Kidney (tissue), 22 donors: ENCODE results near the gene C1QTNF8. TPM values are rescaled to one million over a fixed set of nuclear protein-coding genes. Genes with fewer than 3 reads are reported as not detected.

Experiments used
- DNase-seq, 5 donors: peaks; one replicate each; pipeline ENCODE4 v3.0.0-alpha.2; 2013 to 2020
- FAIRE-seq: peaks from 2 replicates; lab custom pipeline; 2012; peaks lifted over from hg19 to GRCh38; lab: Jason Lieb, UNC
- H3K27ac ChIP-seq, 2 donors: one replicate each; pipeline ENCODE4 v1.7.0; 2013; ENCODE audit warnings: low read depth in 2 of 2, low read length in 2 of 2, inconsistent platforms in 1 of 2
- H3K27me3 ChIP-seq: one replicate; pipeline ENCODE4 v1.7.1; 2013; ENCODE audit warnings: low read length, inconsistent platforms; ENCODE audit not compliant: control insufficient read depth, insufficient read depth
- H3K36me3 ChIP-seq, 3 donors: one replicate each; pipeline versions ENCODE4 v1.7.0 to v1.7.1; 2013; ENCODE audit warnings: low read length in 3 of 3, control low read depth in 1 of 3, inconsistent platforms in 1 of 3; ENCODE audit not compliant: insufficient read depth in 3 of 3, control insufficient read depth in 2 of 3
- H3K4me1 ChIP-seq, 3 donors: one replicate each; pipeline versions ENCODE4 v1.7.0 to v1.7.1; 2013; ENCODE audit warnings: low read length in 3 of 3, inconsistent platforms in 1 of 3, low read depth in 1 of 3; ENCODE audit not compliant: control insufficient read depth in 2 of 3, insufficient read depth in 2 of 3
- H3K4me3 ChIP-seq, 3 donors: one replicate each; pipeline versions ENCODE4 v1.7.0 to v1.8.1; 2013; ENCODE audit warnings: low read length in 3 of 3, control low read depth in 1 of 3, inconsistent platforms in 1 of 3
- H3K9ac ChIP-seq, 3 donors: one replicate each; pipeline versions ENCODE4 v1.7.0 to v1.7.1; 2013; ENCODE audit warnings: low read length in 3 of 3, control low read depth in 1 of 3, inconsistent platforms in 1 of 3
- H3K9me3 ChIP-seq, 3 donors: one replicate each; pipeline versions ENCODE4 v1.7.0 to v1.7.1; 2013; ENCODE audit warnings: low read length in 3 of 3, control low read depth in 1 of 3, inconsistent platforms in 1 of 3; ENCODE audit not compliant: control insufficient read depth in 2 of 3, insufficient read depth in 1 of 3
- intact Hi-C: fragments of 100-400 bp; cut with DNase I; formaldehyde crosslinking; loops from one replicate; pipeline ENCODE4 v1.11.1; 2022
- long read RNA-seq, 10 donors: library from polyadenylated mRNA in 1 of 10; unstranded in 1 of 10; transcript quantifications; one replicate each; pipeline ENCODE4 v2.0.0 and lab custom pipeline, GENCODE V29; 2021 to 2026
- polyA plus RNA-seq: library from polyadenylated mRNA; stranded (reverse); fragments of 350-450 nt; fragmentation: Illumina TruSeq; extraction: RNeasy Lipid Tissue Mini Kit (QIAGEN cat#74804); gene quantifications from one replicate; pipeline ENCODE4 v1.2.3, GENCODE V29; 2014; ENCODE audit warnings: low read depth, low replicate concordance; ENCODE audit not compliant: insufficient read depth
- total RNA-seq: library from RNA; stranded (reverse); fragmentation: NEBNext Ultra II Directional; extraction: Animal tissue kit (Norgen Biotek cat#: 25700); gene quantifications from one replicate; pipeline ENCODE4 v1.2.1, GENCODE V29; 2021
- TF ChIP-seq, protein P1 (sequence below): IDR thresholded peaks from 3 replicates; pipeline ENCODE4 v1.5.1; 2012; ENCODE audit warnings: mild to moderate bottlenecking, moderate library complexity, borderline replicate concordance; ENCODE audit not compliant: insufficient read depth; ENCODE audit errors: extremely low read depth
- donor health status: control.
- donor health status: control.
- donor health status: control.
- donor health status: control.
- donor health status: control.
- donor health status: DM: yes; HTN: yes; CAD: no.
- donor health status: Normal renal cell carcinoma (clear cell type).

The C1QTNF8 gene, protein sequence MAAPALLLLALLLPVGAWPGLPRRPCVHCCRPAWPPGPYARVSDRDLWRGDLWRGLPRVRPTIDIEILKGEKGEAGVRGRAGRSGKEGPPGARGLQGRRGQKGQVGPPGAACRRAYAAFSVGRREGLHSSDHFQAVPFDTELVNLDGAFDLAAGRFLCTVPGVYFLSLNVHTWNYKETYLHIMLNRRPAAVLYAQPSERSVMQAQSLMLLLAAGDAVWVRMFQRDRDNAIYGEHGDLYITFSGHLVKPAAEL
- total RNA-seq (not detected), polyA plus RNA-seq (not detected)
- long read RNA-seq, donor 1: 0 reads
- long read RNA-seq, donor 2: 0 reads
- long read RNA-seq, donor 3: 0 reads
- long read RNA-seq, donor 4: 0 reads
- long read RNA-seq, donor 5: 0 reads
- long read RNA-seq, donor 6: 0 reads
- long read RNA-seq, donor 7: 0 reads
- long read RNA-seq, donor 8: 0 reads
- long read RNA-seq, donor 9: 0 reads
- long read RNA-seq, donor 10: 0 reads

- DNase-seq (no peak), FAIRE-seq (no peak)
- no peaks in the 10 kb centered on the region for H3K27me3 ChIP-seq
- no peaks in the 10 kb centered on the region for H3K4me1 ChIP-seq
- no peak within 1 kb of the TSS for H3K9ac ChIP-seq
- TF ChIP-seq, protein P1, sequence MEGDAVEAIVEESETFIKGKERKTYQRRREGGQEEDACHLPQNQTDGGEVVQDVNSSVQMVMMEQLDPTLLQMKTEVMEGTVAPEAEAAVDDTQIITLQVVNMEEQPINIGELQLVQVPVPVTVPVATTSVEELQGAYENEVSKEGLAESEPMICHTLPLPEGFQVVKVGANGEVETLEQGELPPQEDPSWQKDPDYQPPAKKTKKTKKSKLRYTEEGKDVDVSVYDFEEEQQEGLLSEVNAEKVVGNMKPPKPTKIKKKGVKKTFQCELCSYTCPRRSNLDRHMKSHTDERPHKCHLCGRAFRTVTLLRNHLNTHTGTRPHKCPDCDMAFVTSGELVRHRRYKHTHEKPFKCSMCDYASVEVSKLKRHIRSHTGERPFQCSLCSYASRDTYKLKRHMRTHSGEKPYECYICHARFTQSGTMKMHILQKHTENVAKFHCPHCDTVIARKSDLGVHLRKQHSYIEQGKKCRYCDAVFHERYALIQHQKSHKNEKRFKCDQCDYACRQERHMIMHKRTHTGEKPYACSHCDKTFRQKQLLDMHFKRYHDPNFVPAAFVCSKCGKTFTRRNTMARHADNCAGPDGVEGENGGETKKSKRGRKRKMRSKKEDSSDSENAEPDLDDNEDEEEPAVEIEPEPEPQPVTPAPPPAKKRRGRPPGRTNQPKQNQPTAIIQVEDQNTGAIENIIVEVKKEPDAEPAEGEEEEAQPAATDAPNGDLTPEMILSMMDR: no peak
- no peaks in the 10 kb centered on the region for H3K36me3 ChIP-seq
- no peak within 1 kb of the TSS for H3K4me3 ChIP-seq
- no peak within 1 kb of the TSS for H3K27ac ChIP-seq
- intact Hi-C loops: no loop called here
- H3K9me3 ChIP-seq: no peaks in the 10 kb centered on the region
These were observed at the start of gene C1QTNF8 for GRCh38 chr16:1096169-1097082. C1QTNF8 (minus strand) TSS chr16:1096244; CDS start chr16:1094922, 1,322 bp downstream.

GRCh38 chr16:1145383-1146100, 49.5 kb upstream of the C1QTNF8 start:
- H3K4me3 ChIP-seq: no peak overlapping the region
- no peaks in the 10 kb centered on the region for H3K9me3 ChIP-seq
- peak in 1 of 5 donors; percentile 44 for DNase-seq
- no peak overlapping the region for H3K9ac ChIP-seq
- TF ChIP-seq, protein P1: no peak
- FAIRE-seq: no peak
- H3K4me1 ChIP-seq: no peaks in the 10 kb centered on the region
- H3K27ac ChIP-seq: no peak overlapping the region
- H3K27me3 ChIP-seq: no peaks in the 10 kb centered on the region
- intact Hi-C loops: no loop called here
- H3K36me3 ChIP-seq: no peaks in the 10 kb centered on the region

GRCh38 chr16:1144476-1145382, 48.7 kb upstream of the C1QTNF8 start:
- Histone ChIP-seq H3K4me1 (no peaks in the 10 kb centered on the region), H3K27me3 (no peaks in the 10 kb centered on the region), H3K9ac (no peak overlapping the region), H3K27ac (no peak overlapping the region), H3K4me3 (no peak overlapping the region), H3K9me3 (no peaks in the 10 kb centered on the region), H3K36me3 (no peaks in the 10 kb centered on the region)
- TF ChIP-seq, protein P1: no peak
- intact Hi-C loops: no loop called here
- DNase-seq (peak in 3 of 5 donors; percentile 73 to 78 (median 75)), FAIRE-seq (no peak)
